Activated naive CD4-positive, alpha-beta T cell treated with anti-CD3 and anti-CD28 coated beads, Interleukin-2, amount 50 U/mL, for 24 hours (primary cell): ENCODE data around the gene FAM227B.

Experiments
- H3K27ac Mint-ChIP-seq: one replicate; pipeline ENCODE4 v1.8.0; 2021; ENCODE audit warnings: mild to moderate bottlenecking, mixed read lengths
- H3K27me3 Mint-ChIP-seq: one replicate; pipeline ENCODE4 v1.8.0; 2021; ENCODE audit warnings: mixed read lengths
- H3K36me3 Mint-ChIP-seq: one replicate; pipeline ENCODE4 v1.8.0; 2021; ENCODE audit warnings: mixed read lengths
- H3K4me1 Mint-ChIP-seq: one replicate; pipeline ENCODE4 v1.8.0; 2021; ENCODE audit warnings: mixed read lengths
- H3K4me3 Mint-ChIP-seq: one replicate; pipeline ENCODE4 v1.8.0; 2021; ENCODE audit warnings: mild to moderate bottlenecking, mixed read lengths
- H3K9me3 Mint-ChIP-seq: one replicate; pipeline ENCODE4 v1.8.0; 2021; ENCODE audit warnings: mixed read lengths

The FAM227B gene

GRCh38 chr15:49441356-49441755 lies 179.3 kb downstream of the FAM227B start:
- H3K4me1 Mint-ChIP-seq: peaks cover 4% of the 10 kb centered on the region
- no peak overlapping the region for H3K4me3 Mint-ChIP-seq
- H3K36me3 Mint-ChIP-seq: no peaks in the 10 kb centered on the region
- H3K27ac Mint-ChIP-seq: no peak overlapping the region
- H3K9me3 Mint-ChIP-seq: no peaks in the 10 kb centered on the region
- no peaks in the 10 kb centered on the region for H3K27me3 Mint-ChIP-seq

GRCh38 chr15:49439678-49440395 lies 180.8 kb downstream of the FAM227B start:
- Mint-ChIP-seq H3K9me3 (no peaks in the 10 kb centered on the region), H3K4me3 (no peak overlapping the region), H3K4me1 (peaks cover 4% of the 10 kb centered on the region), H3K36me3 (no peaks in the 10 kb centered on the region), H3K27me3 (no peaks in the 10 kb centered on the region), H3K27ac (no peak overlapping the region)

- Mint-ChIP-seq H3K27me3 (no peaks in the 10 kb centered on the region), H3K36me3 (no peaks in the 10 kb centered on the region), H3K9me3 (no peaks in the 10 kb centered on the region), H3K4me3 (no peak overlapping the region), H3K27ac (no peak overlapping the region), H3K4me1 (peaks cover 4% of the 10 kb centered on the region)
Measured at GRCh38 chr15:49438962-49439631, 181.5 kb downstream of the FAM227B start.

- Mint-ChIP-seq H3K9me3 (no peaks in the 10 kb centered on the region), H3K4me1 (peaks cover 4% of the 10 kb centered on the region), H3K27me3 (no peaks in the 10 kb centered on the region), H3K36me3 (no peaks in the 10 kb centered on the region), H3K4me3 (no peak overlapping the region), H3K27ac (no peak overlapping the region)
Measured at GRCh38 chr15:49436751-49437150, 183.9 kb downstream of the FAM227B start.

GRCh38 chr15:49435174-49435573 lies 185.4 kb downstream of the FAM227B start:
- Mint-ChIP-seq H3K4me3 (no peak overlapping the region), H3K4me1 (peaks cover 4% of the 10 kb centered on the region)

GRCh38 chr15:49430046-49430445 lies 190.6 kb downstream of the FAM227B start:
- H3K27me3 Mint-ChIP-seq: no peaks in the 10 kb centered on the region
- no peak overlapping the region for H3K27ac Mint-ChIP-seq
- no peaks in the 10 kb centered on the region for H3K4me1 Mint-ChIP-seq
- no peaks in the 10 kb centered on the region for H3K36me3 Mint-ChIP-seq
- H3K9me3 Mint-ChIP-seq: no peaks in the 10 kb centered on the region
- no peak overlapping the region for H3K4me3 Mint-ChIP-seq

More at GRCh38 chr15:49435174-49435573, 185.4 kb downstream of the FAM227B start:
- no peaks in the 10 kb centered on the region for H3K9me3 Mint-ChIP-seq
- no peak overlapping the region for H3K27ac Mint-ChIP-seq
- no peaks in the 10 kb centered on the region for H3K27me3 Mint-ChIP-seq
- H3K36me3 Mint-ChIP-seq: no peaks in the 10 kb centered on the region

- H3K9me3 Mint-ChIP-seq: no peaks in the 10 kb centered on the region
- H3K4me3 Mint-ChIP-seq: no peak overlapping the region
- no peak overlapping the region for H3K27ac Mint-ChIP-seq
- no peaks in the 10 kb centered on the region for H3K27me3 Mint-ChIP-seq
- no peaks in the 10 kb centered on the region for H3K36me3 Mint-ChIP-seq
- H3K4me1 Mint-ChIP-seq: no peaks in the 10 kb centered on the region
Measured at GRCh38 chr15:49428409-49429095, 192.1 kb downstream of the FAM227B start.

GRCh38 chr15:49427372-49427771 lies 193.2 kb downstream of the FAM227B start:
- no peaks in the 10 kb centered on the region for H3K9me3 Mint-ChIP-seq
- H3K36me3 Mint-ChIP-seq: no peaks in the 10 kb centered on the region
- H3K4me1 Mint-ChIP-seq: no peaks in the 10 kb centered on the region
- H3K27ac Mint-ChIP-seq: no peak overlapping the region
- no peaks in the 10 kb centered on the region for H3K27me3 Mint-ChIP-seq
- no peak overlapping the region for H3K4me3 Mint-ChIP-seq

GRCh38 chr15:49424954-49425353 lies 195.7 kb downstream of the FAM227B start:
- H3K27ac Mint-ChIP-seq: no peak overlapping the region
- H3K4me3 Mint-ChIP-seq: no peak overlapping the region
- no peaks in the 10 kb centered on the region for H3K9me3 Mint-ChIP-seq
- H3K4me1 Mint-ChIP-seq: peaks cover 4% of the 10 kb centered on the region
- H3K36me3 Mint-ChIP-seq: no peaks in the 10 kb centered on the region
- H3K27me3 Mint-ChIP-seq: no peaks in the 10 kb centered on the region

GRCh38 chr15:49423901-49424550 lies 196.6 kb downstream of the FAM227B start:
- H3K4me3 Mint-ChIP-seq: no peak overlapping the region

GRCh38 chr15:49423021-49423420 lies 197.6 kb downstream of the FAM227B start, which contains the start of gene FGF7:
TSS of gene FGF7 (plus strand) at chr15:49423242. CDS start at chr15:49424298, 1,056 bp downstream.
- Mint-ChIP-seq H3K4me3 (no peak within 1 kb of the TSS), H3K4me1 (peaks cover 4% of the 10 kb centered on the region), H3K36me3 (no peaks in the 10 kb centered on the region), H3K27me3 (no peaks in the 10 kb centered on the region), H3K9me3 (no peaks in the 10 kb centered on the region), H3K27ac (no peak within 1 kb of the TSS)

More at GRCh38 chr15:49423901-49424550, 196.6 kb downstream of the FAM227B start:
- H3K27ac Mint-ChIP-seq: no peak overlapping the region
- H3K27me3 Mint-ChIP-seq: no peaks in the 10 kb centered on the region
- peaks cover 4% of the 10 kb centered on the region for H3K4me1 Mint-ChIP-seq
- H3K36me3 Mint-ChIP-seq: no peaks in the 10 kb centered on the region
- H3K9me3 Mint-ChIP-seq: no peaks in the 10 kb centered on the region

- Mint-ChIP-seq H3K4me3 (no peak overlapping the region), H3K27me3 (no peaks in the 10 kb centered on the region), H3K36me3 (no peaks in the 10 kb centered on the region), H3K4me1 (peaks cover 4% of the 10 kb centered on the region), H3K27ac (peak overlapping the region; percentile 4), H3K9me3 (no peaks in the 10 kb centered on the region)
Measured at GRCh38 chr15:49421991-49422390, 198.6 kb downstream of the FAM227B start.

- H3K27me3 Mint-ChIP-seq: no peaks in the 10 kb centered on the region
- no peaks in the 10 kb centered on the region for H3K36me3 Mint-ChIP-seq
- no peaks in the 10 kb centered on the region for H3K9me3 Mint-ChIP-seq
- H3K4me3 Mint-ChIP-seq: no peak overlapping the region
- H3K27ac Mint-ChIP-seq: no peak overlapping the region
- H3K4me1 Mint-ChIP-seq: peaks cover 4% of the 10 kb centered on the region
Measured at GRCh38 chr15:49418811-49419210, 201.8 kb downstream of the FAM227B start.

- H3K27me3 Mint-ChIP-seq: peaks cover 3% of the 10 kb centered on the region
- H3K27ac Mint-ChIP-seq: no peak overlapping the region
- H3K4me1 Mint-ChIP-seq: no peaks in the 10 kb centered on the region
Measured at GRCh38 chr15:49415638-49416037, 205.0 kb downstream of the FAM227B start.

GRCh38 chr15:49415149-49415548 lies 205.5 kb downstream of the FAM227B start:
- Mint-ChIP-seq H3K4me1 (no peaks in the 10 kb centered on the region), H3K4me3 (no peak overlapping the region), H3K36me3 (peaks cover 1% of the 10 kb centered on the region), H3K9me3 (no peaks in the 10 kb centered on the region), H3K27ac (no peak overlapping the region), H3K27me3 (peaks cover 3% of the 10 kb centered on the region)

More at GRCh38 chr15:49415638-49416037, 205.0 kb downstream of the FAM227B start:
- Mint-ChIP-seq H3K4me3 (no peak overlapping the region), H3K9me3 (no peaks in the 10 kb centered on the region), H3K36me3 (peaks cover 1% of the 10 kb centered on the region)
